Central memory CD8-positive, alpha-beta T cell (primary cell): ENCODE data around the gene NBEAL1.
"Not testable (repeated sequence)": the region's sequence is repeated elsewhere in the genome, so short reads cannot be mapped to it uniquely, and the experiment has no call there.

Experiments used
- ATAC-seq: fragments of 150-1000 bp; cut with Tn5 transposase; replicated peaks from 2 replicates; pipeline ENCODE4 v1.10.0; 2022; ENCODE audit warnings: mild to moderate bottlenecking, moderate FRiP score, moderate number of reproducible peaks; ENCODE audit not compliant: poor library complexity, severe bottlenecking; ENCODE audit errors: extremely low read depth
- DNase-seq, 2 donors: peaks; one replicate each; pipeline ENCODE4 v3.0.0; 2021; ENCODE audit warnings: low spot score in 2 of 2
- H3K27ac Mint-ChIP-seq: one replicate; pipeline ENCODE4 v1.8.0; 2022; ENCODE audit warnings: low read depth, mild to moderate bottlenecking, moderate library complexity, mixed read lengths
- H3K27me3 Mint-ChIP-seq: one replicate; pipeline ENCODE4 v1.8.0; 2022; ENCODE audit warnings: mixed read lengths
- H3K36me3 Mint-ChIP-seq: one replicate; pipeline ENCODE4 v1.8.0; 2022; ENCODE audit warnings: mild to moderate bottlenecking, moderate library complexity, mixed read lengths; ENCODE audit not compliant: insufficient read depth
- H3K4me1 Mint-ChIP-seq: one replicate; pipeline ENCODE4 v1.8.0; 2022; ENCODE audit warnings: mixed read lengths
- H3K4me3 Mint-ChIP-seq: one replicate; pipeline ENCODE4 v1.8.0; 2022; ENCODE audit warnings: mild to moderate bottlenecking, moderate library complexity, mixed read lengths
- H3K9me3 Mint-ChIP-seq: one replicate; pipeline ENCODE4 v1.8.0; 2022; ENCODE audit warnings: mixed read lengths

The NBEAL1 gene

GRCh38 chr2:203149194-203149593 lies 134.5 kb downstream of the NBEAL1 start:
- Mint-ChIP-seq H3K4me3 (no peak overlapping the region), H3K27ac (no peak overlapping the region), H3K36me3 (peaks cover 3% of the 10 kb centered on the region), H3K4me1 (no peaks in the 10 kb centered on the region), H3K27me3 (no peaks in the 10 kb centered on the region), H3K9me3 (no peaks in the 10 kb centered on the region)
- no peak for ATAC-seq
- no peak for DNase-seq

GRCh38 chr2:203155406-203155805 lies 140.7 kb downstream of the NBEAL1 start:
- no peak overlapping the region for H3K4me3 Mint-ChIP-seq
- no peak for ATAC-seq
- no peak for DNase-seq
- H3K27me3 Mint-ChIP-seq = no peaks in the 10 kb centered on the region
- no peak overlapping the region for H3K27ac Mint-ChIP-seq
- peaks cover 1% of the 10 kb centered on the region for H3K36me3 Mint-ChIP-seq
- peaks cover 10% of the 10 kb centered on the region for H3K4me1 Mint-ChIP-seq
- H3K9me3 Mint-ChIP-seq = no peaks in the 10 kb centered on the region

- not testable (repeated sequence) for H3K36me3 Mint-ChIP-seq, H3K27me3 Mint-ChIP-seq, H3K4me3 Mint-ChIP-seq
Measured at GRCh38 chr2:203162722-203163121, 148.0 kb downstream of the NBEAL1 start.

GRCh38 chr2:203164311-203164935 lies 149.7 kb downstream of the NBEAL1 start:
- Mint-ChIP-seq H3K27me3 (no peaks in the 10 kb centered on the region), H3K4me1 (no peaks in the 10 kb centered on the region), H3K27ac (no peak overlapping the region), H3K4me3 (no peak overlapping the region), H3K9me3 (no peaks in the 10 kb centered on the region), H3K36me3 (peaks cover 10% of the 10 kb centered on the region)
- ATAC-seq = no peak
- DNase-seq = no peak

More at GRCh38 chr2:203162722-203163121, 148.0 kb downstream of the NBEAL1 start:
- not testable (repeated sequence) for H3K27ac Mint-ChIP-seq, H3K9me3 Mint-ChIP-seq, DNase-seq, H3K4me1 Mint-ChIP-seq, ATAC-seq

- Mint-ChIP-seq H3K27me3 (no peaks in the 10 kb centered on the region), H3K4me3 (no peak overlapping the region), H3K27ac (no peak overlapping the region), H3K4me1 (no peaks in the 10 kb centered on the region), H3K36me3 (peaks cover 13% of the 10 kb centered on the region), H3K9me3 (no peaks in the 10 kb centered on the region)
- ATAC-seq = no peak
- no peak for DNase-seq
Measured at GRCh38 chr2:203167751-203168150, 153.1 kb downstream of the NBEAL1 start.

- Mint-ChIP-seq H3K4me3 (no peak overlapping the region), H3K27me3 (no peaks in the 10 kb centered on the region), H3K9me3 (no peaks in the 10 kb centered on the region), H3K27ac (no peak overlapping the region), H3K4me1 (no peaks in the 10 kb centered on the region), H3K36me3 (peaks cover 14% of the 10 kb centered on the region)
- DNase-seq (no peak), ATAC-seq (no peak)
Measured at GRCh38 chr2:203170502-203170901, 155.8 kb downstream of the NBEAL1 start.

- H3K4me1 Mint-ChIP-seq = peaks cover 8% of the 10 kb centered on the region
- no peak overlapping the region for H3K27ac Mint-ChIP-seq
- no peak overlapping the region for H3K4me3 Mint-ChIP-seq
- no peak for ATAC-seq
- H3K9me3 Mint-ChIP-seq = no peaks in the 10 kb centered on the region
- no peak for DNase-seq
- H3K36me3 Mint-ChIP-seq = peaks cover 1% of the 10 kb centered on the region
- no peaks in the 10 kb centered on the region for H3K27me3 Mint-ChIP-seq
Measured at GRCh38 chr2:203175371-203175770, 160.7 kb downstream of the NBEAL1 start.

GRCh38 chr2:203177361-203177760 lies 162.7 kb downstream of the NBEAL1 start:
- Mint-ChIP-seq H3K27ac (peak overlapping the region; percentile 62), H3K4me1 (peaks cover 8% of the 10 kb centered on the region), H3K4me3 (no peak overlapping the region), H3K36me3 (peaks cover 1% of the 10 kb centered on the region), H3K27me3 (no peaks in the 10 kb centered on the region), H3K9me3 (no peaks in the 10 kb centered on the region)
- DNase-seq (no peak), ATAC-seq (peak; percentile 76)

- ATAC-seq = no peak
- Mint-ChIP-seq H3K36me3 (peaks cover 9% of the 10 kb centered on the region), H3K4me3 (no peak overlapping the region), H3K9me3 (no peaks in the 10 kb centered on the region), H3K27ac (peak overlapping the region; percentile 14), H3K27me3 (no peaks in the 10 kb centered on the region), H3K4me1 (no peaks in the 10 kb centered on the region)
- no peak for DNase-seq
Measured at GRCh38 chr2:203185864-203186263, 171.2 kb downstream of the NBEAL1 start.

- H3K9me3 Mint-ChIP-seq, H3K36me3 Mint-ChIP-seq, H3K4me3 Mint-ChIP-seq, H3K4me1 Mint-ChIP-seq, ATAC-seq, H3K27ac Mint-ChIP-seq, DNase-seq, H3K27me3 Mint-ChIP-seq: not testable (repeated sequence)
Measured at GRCh38 chr2:203190547-203190946, 175.9 kb downstream of the NBEAL1 start.

- not testable (repeated sequence) for H3K36me3 Mint-ChIP-seq, H3K9me3 Mint-ChIP-seq, H3K4me1 Mint-ChIP-seq, H3K4me3 Mint-ChIP-seq, ATAC-seq, DNase-seq, H3K27ac Mint-ChIP-seq, H3K27me3 Mint-ChIP-seq
Measured at GRCh38 chr2:203191026-203191425, 176.4 kb downstream of the NBEAL1 start.

GRCh38 chr2:203191961-203192360 lies 177.3 kb downstream of the NBEAL1 start:
- Mint-ChIP-seq H3K27ac (no peak overlapping the region), H3K36me3 (peaks cover 7% of the 10 kb centered on the region), H3K9me3 (no peaks in the 10 kb centered on the region), H3K27me3 (no peaks in the 10 kb centered on the region), H3K4me1 (no peaks in the 10 kb centered on the region), H3K4me3 (no peak overlapping the region)
- DNase-seq (no peak), ATAC-seq (no peak)

- Mint-ChIP-seq H3K27me3 (no peaks in the 10 kb centered on the region), H3K4me1 (no peaks in the 10 kb centered on the region), H3K4me3 (no peak overlapping the region), H3K9me3 (no peaks in the 10 kb centered on the region), H3K36me3 (peaks cover 4% of the 10 kb centered on the region), H3K27ac (no peak overlapping the region)
- DNase-seq (no peak), ATAC-seq (no peak)
Measured at GRCh38 chr2:203195331-203196036, 180.8 kb downstream of the NBEAL1 start.
